K562 (cell line): ENCODE measurements around the gene UTP25. TPM values are rescaled to one million over a fixed set of nuclear protein-coding genes. Genes with fewer than 3 reads are reported as not detected.

Source experiments
- ATAC-seq: fragments of 200-7000 bp; cut with Tn5 transposase; 3 replicates; pipeline ENCODE4 v1.9.1; 2020; ENCODE audit warnings: moderate library complexity
- BruUV-seq: library from RNA; stranded (reverse); fragments of 400-500 nt; replicated peaks from 2 replicates; lab custom pipeline; 2021; lab: Mats Ljungman, UMichigan
- CTCF ChIA-PET: fragments of 300-600 bp; formaldehyde crosslinking; extraction: SDS; loops from one replicate; lab custom pipeline; 2021; ENCODE audit warnings: low intra/inter-chr PET ratio; lab: Yijun Ruan, JAX
- POLR2A ChIA-PET: fragments of 300-600, 350-650 bp; sonication (Branson Sonifier 250); formaldehyde crosslinking; extraction: SDS; loops from one replicate; lab custom pipeline; 2021; ENCODE audit warnings: antibody characterized with exemption, inconsistent platforms; lab: Yijun Ruan, JAX
- DNase-seq, 4 experiments: peaks; one replicate each; pipeline versions ENCODE4 v3.0.0 to v3.0.0-alpha.2; 2011 to 2018; ENCODE audit warnings: low spot score in 3 of 4, mixed read lengths in 3 of 4; ENCODE audit errors: extremely low read depth in 1 of 4
- FAIRE-seq: peaks from 2 replicates; lab custom pipeline; 2011; peaks lifted over from hg19 to GRCh38; lab: Jason Lieb, UNC
- H2AFZ ChIP-seq: 2 replicates; pipeline ENCODE4 v1.6.0; 2011; ENCODE audit warnings: low read depth, low read length, control low read depth, inconsistent platforms
- H3K27ac ChIP-seq: fragments of 200-600 bp; 3 replicates; pipeline ENCODE4 v1.8.0; 2011; ENCODE audit warnings: low read depth, mild to moderate bottlenecking, control low read depth, inconsistent platforms, low read length, moderate library complexity, mixed read lengths; ENCODE audit errors: extremely low read depth
- H3K27me3 ChIP-seq, 2 experiments: fragments of 300-600 bp in 1 of 2; 2 replicates in 1 of 2; 3 replicates in 1 of 2; pipeline versions ENCODE4 v1.6.0 to v1.8.0; 2011; ENCODE audit warnings: inconsistent platforms in 2 of 2, low read length in 2 of 2, mild to moderate bottlenecking in 1 of 2, mixed read lengths in 1 of 2, moderate library complexity in 1 of 2; ENCODE audit not compliant: control insufficient read depth in 2 of 2, insufficient read depth in 2 of 2
- H3K36me3 ChIP-seq: fragments of 300-600 bp; 3 replicates; pipeline ENCODE4 v1.8.0; 2011; ENCODE audit warnings: mild to moderate bottlenecking, low read length, inconsistent platforms; ENCODE audit not compliant: control insufficient read depth, insufficient read depth
- H3K4me1 ChIP-seq, 2 experiments: fragments of 200-600 bp in 1 of 2; replicated peaks in 1 of 2; 2 replicates in 1 of 2; 3 replicates in 1 of 2; pipeline versions ENCODE4 v1.5.1 to v1.8.0; 2011; ENCODE audit warnings: inconsistent platforms in 2 of 2, low read length in 2 of 2, mild to moderate bottlenecking in 1 of 2, mixed read lengths in 1 of 2, moderate library complexity in 1 of 2; ENCODE audit not compliant: control insufficient read depth in 2 of 2, insufficient read depth in 2 of 2
- H3K4me2 ChIP-seq: 2 replicates; pipeline ENCODE4 v1.6.1; 2011; ENCODE audit warnings: low read length, control low read depth, inconsistent platforms, mixed read lengths; ENCODE audit not compliant: insufficient read depth
- H3K4me3 ChIP-seq: fragments of 200-600 bp; sonication (generic), shearing (Covaris generic); 2 replicates; pipeline ENCODE4 v1.5.1; 2016; ENCODE audit warnings: control low read depth, inconsistent platforms
- H3K79me2 ChIP-seq: fragments of 200-600 bp; 3 replicates; pipeline ENCODE4 v1.8.0; 2011; ENCODE audit warnings: low read length, inconsistent platforms; ENCODE audit not compliant: control insufficient read depth, insufficient read depth
- H3K9ac ChIP-seq, 2 experiments: 2 replicates each; pipeline versions ENCODE4 v1.6.0 to v1.6.1; 2011; ENCODE audit warnings: low read depth in 2 of 2, low read length in 2 of 2, control low read depth in 1 of 2, inconsistent platforms in 1 of 2, mild to moderate bottlenecking in 1 of 2, mixed read lengths in 1 of 2; ENCODE audit not compliant: insufficient read depth in 1 of 2
- H3K9me1 ChIP-seq: one replicate; pipeline ENCODE4 v1.6.0; 2011; ENCODE audit warnings: inconsistent platforms, mild to moderate bottlenecking, low read length, moderate library complexity; ENCODE audit not compliant: control insufficient read depth, insufficient read depth
- H3K9me3 ChIP-seq: replicated peaks from 2 replicates; pipeline ENCODE4 v1.5.1; 2011; ENCODE audit warnings: low read depth, low read length, inconsistent platforms; ENCODE audit not compliant: control insufficient read depth, insufficient read depth
- H4K20me1 ChIP-seq: replicated peaks from 2 replicates; pipeline ENCODE4 v1.6.1; 2011; ENCODE audit warnings: low read length, inconsistent platforms, mixed read lengths; ENCODE audit not compliant: control insufficient read depth, insufficient read depth
- CBX8 ChIP-seq: fragments of 200-600 bp; sonication (generic); IDR thresholded peaks from 2 replicates; pipeline ENCODE4 v1.6.1; 2012; ENCODE audit warnings: borderline replicate concordance, mixed run types, low read depth, mild to moderate bottlenecking, moderate library complexity, mixed read lengths, low read length, control low read depth, inconsistent platforms; ENCODE audit not compliant: poor library complexity, severe bottlenecking; ENCODE audit errors: extremely low read depth
- CEBPG ChIP-seq, 3 experiments: fragments of 200-800 bp in 1 of 3; sonication (Bioruptor generic) in 1 of 3; sonication (generic) in 1 of 3; formaldehyde crosslinking in 1 of 3; IDR thresholded peaks in 2 of 3; conservative IDR thresholded peaks in 1 of 3; 2 replicates each; pipeline versions ENCODE4 v1.6.1 to v1.8.0; 2016 to 2022; ENCODE audit warnings: missing compliant biosample characterization in 2 of 3, missing genetic modification characterization in 2 of 3, mild to moderate bottlenecking in 1 of 3, missing genetic modification reagents in 1 of 3
- CREB3L1 ChIP-seq: fragments of 450-650 bp; IDR thresholded peaks from 2 replicates; pipeline ENCODE4 v1.6.1; 2014; ENCODE audit warnings: low read depth, mild to moderate bottlenecking, moderate library complexity, borderline replicate concordance
- CREBBP ChIP-seq: IDR thresholded peaks from one replicate; pipeline ENCODE4 v1.6.1; 2012; ENCODE audit warnings: low read depth, mild to moderate bottlenecking, control low read depth, inconsistent platforms, low read length
- KDM1A ChIP-seq, 2 experiments: fragments of 450-650 bp; IDR thresholded peaks; 2 replicates each; pipeline ENCODE4 v1.6.1; 2016; ENCODE audit warnings: mild to moderate bottlenecking in 2 of 2
- NFATC3 ChIP-seq: fragments of 450-650 bp; IDR thresholded peaks from 2 replicates; pipeline ENCODE4 v1.6.1; 2017; ENCODE audit warnings: mild to moderate bottlenecking
- NFE2 ChIP-seq: IDR thresholded peaks from 2 replicates; pipeline ENCODE4 v1.6.1; 2014; ENCODE audit warnings: antibody characterized with exemption, low read depth
- POLR2B ChIP-seq: fragments of 450-650 bp; IDR thresholded peaks from 2 replicates; pipeline ENCODE4 v1.6.1; 2018; ENCODE audit warnings: low read depth; ENCODE audit not compliant: partially characterized antibody
- REST ChIP-seq, 2 experiments: fragments of 450-650 bp; formaldehyde crosslinking in 1 of 2; IDR thresholded peaks; 2 replicates each; pipeline versions ENCODE4 v1.4.0 to v1.6.1; 2014 to 2020; ENCODE audit warnings: mild to moderate bottlenecking in 2 of 2, borderline replicate concordance in 1 of 2, low read depth in 1 of 2
- TRIM24 ChIP-seq, 2 experiments: fragments of 450-650 bp; IDR thresholded peaks; 2 replicates each; pipeline ENCODE4 v1.6.1; 2016
- ZNF143 ChIP-seq: sonication (generic); formaldehyde crosslinking; IDR thresholded peaks from 2 replicates; pipeline ENCODE4 v1.9.0; 2022; ENCODE audit warnings: mild to moderate bottlenecking, missing genetic modification reagents
- ZNF224 ChIP-seq: sonication (generic); formaldehyde crosslinking; IDR thresholded peaks from 2 replicates; pipeline ENCODE4 v1.8.0; 2022; ENCODE audit warnings: mild to moderate bottlenecking, missing genetic modification reagents
- WGBS: fragments of 100-300 bp; shearing (Covaris generic); methylation state at CpG from one replicate; pipeline ENCODE4 v1.1.6; 2016; ENCODE audit warnings: low coverage, mixed read lengths; ENCODE audit not compliant: insufficient coverage; ENCODE audit errors: missing lambda C conversion rate; 5-methylcytosine and 5-hydroxymethylcytosine counted together
- in situ Hi-C: fragments of 300-500 bp; cut with MboI; formaldehyde crosslinking; loops from 4 replicates; pipeline ENCODE4 v1.15.0; 2018; ENCODE audit warnings: inconsistent platforms, mixed read lengths
- intact Hi-C: fragments of 100-400 bp; cut with micrococcal nuclease; formaldehyde crosslinking; loops from 2 replicates; pipeline ENCODE4 v1.14.2; 2022
- polyA plus RNA-seq, 8 experiments: library from polyadenylated mRNA; depleted of rRNA in 4 of 8; stranded (reverse) in 5 of 8; unstranded in 3 of 8; fragments of >200 nt; fragmentation: Nextera tagmentation in 2 of 8; fragmentation: Illumina TruSeq in 1 of 8; extraction: Ambion mirVana in 2 of 8; extraction: Trizol in 1 of 8; gene quantifications; 2 replicates each; pipeline versions ENCODE4 v1.2.1 to v1.2.3, GENCODE V29; 2011 to 2014; ENCODE audit warnings: inconsistent platforms in 1 of 8, missing spikeins in 1 of 8
- total RNA-seq, 7 experiments: library from RNA; depleted of rRNA in 6 of 7; stranded (reverse); fragments of >200 nt in 6 of 7; fragmentation: Illumina TruSeq in 2 of 7; extraction: Trizol in 2 of 7; gene quantifications; 2 replicates each; pipeline versions ENCODE4 v1.2.1 to v1.2.3, GENCODE V29; 2011 to 2021; ENCODE audit warnings: low replicate concordance in 1 of 7

Gene UTP25
- total and polyA plus RNA-seq, 9 of the 15 experiments (the other 6 are each of a cell fraction or from before 2014, with no cell fraction given): 5.7 to 17.6 (median 12.0) TPM

- H3K27ac ChIP-seq: no peak overlapping the region
- 0% methylated on average over 2 of the region's 2 CpGs for WGBS
- H3K27me3 ChIP-seq: peaks cover 11 to 27% of the 10 kb centered on the region in 2 experiments; a peak in 4 of 5 replicates
- no peaks in the 10 kb centered on the region for H3K36me3 ChIP-seq
- H3K4me3 ChIP-seq: no peak overlapping the region
- no peak overlapping the region for H3K9ac ChIP-seq
- H2AFZ ChIP-seq: no peak overlapping the region
- ATAC-seq (peak; percentile 92), FAIRE-seq (peak; percentile 75), DNase-seq (peak; percentile 45 to 75 (median 54))
- no peaks in the 10 kb centered on the region for H3K9me3 ChIP-seq
- no peaks in the 10 kb centered on the region for H3K9me1 ChIP-seq
- no peak overlapping the region for H3K4me2 ChIP-seq
- no peaks in the 10 kb centered on the region for H4K20me1 ChIP-seq
- in situ Hi-C loops (no loop called here), intact Hi-C loops (no loop called here)
- POLR2A ChIA-PET: interaction anchor here (1.3 kb wide), 1 partner anchor 9 kb away, joined by 5 read pairs; no protein-coding TSS in a partner anchor
- peaks cover 0 to 8% of the 10 kb centered on the region in 2 experiments; a peak in 1 of 5 replicates for H3K4me1 ChIP-seq
- BruUV-seq: no TSS peak
- CTCF ChIA-PET: no interaction called here
- H3K79me2 ChIP-seq: no peaks in the 10 kb centered on the region
- TF ChIP-seq POLR2B (no peak), NFATC3 (no peak), CREB3L1 (no peak), ZNF224 (CRISPR knock-in tag) (no peak), NFE2 (peak; percentile 80), CREBBP (no peak), REST (IDR thresholded peaks at IDR 0.05; ENCODE audit: borderline replicate concordance) (peak; percentile 34), REST (CRISPR knock-in tag; IDR thresholded peaks at IDR 0.05; ENCODE audit: low read depth) (no peak), CEBPG (CRISPR knock-in tag; IDR thresholded peaks at IDR 0.05) (no peak), CEBPG (tag; conservative IDR thresholded peaks at IDR 0.05 in 1 of 2, IDR thresholded peaks at IDR 0.05 in 1 of 2) (no peak), KDM1A (IDR thresholded peaks at IDR 0.05) (peak; percentile 41 to 43; a peak in 3 of 4 replicates), CBX8 (no peak), ZNF143 (CRISPR knock-in tag) (no peak), TRIM24 (IDR thresholded peaks at IDR 0.05) (peak in 1 of 2 experiments; percentile 38; a peak in 2 of 4 replicates)
These were observed 56.9 kb downstream of the UTP25 start for GRCh38 chr1:209884665-209885117.
